HUES6 (cell line): Measurements from ENCODE around the gene TFAP2E.

Source experiments
- H3K27ac ChIP-seq: 2 replicates; pipeline ENCODE4 v1.7.0; 2013; ENCODE audit warnings: low read depth, mild to moderate bottlenecking, low read length, inconsistent platforms
- H3K27me3 ChIP-seq: 2 replicates; pipeline ENCODE4 v1.6.1; 2013; ENCODE audit warnings: low read length; ENCODE audit not compliant: control insufficient read depth, insufficient read depth
- H3K36me3 ChIP-seq: 2 replicates; pipeline ENCODE4 v1.6.1; 2013; ENCODE audit warnings: low read length; ENCODE audit not compliant: control insufficient read depth, insufficient read depth
- H3K4me1 ChIP-seq: 2 replicates; pipeline ENCODE4 v1.6.1; 2013; ENCODE audit warnings: low read length; ENCODE audit not compliant: control insufficient read depth, insufficient read depth
- H3K4me3 ChIP-seq: 2 replicates; pipeline ENCODE4 v1.5.1; 2013; ENCODE audit warnings: low read depth, low read length
- H3K9ac ChIP-seq: one replicate; pipeline ENCODE4 v1.6.1; 2013; ENCODE audit warnings: mild to moderate bottlenecking, low read length
- H3K9me3 ChIP-seq: 2 replicates; pipeline ENCODE4 v1.6.1; 2013; ENCODE audit warnings: low read depth, low read length; ENCODE audit not compliant: control insufficient read depth, insufficient read depth

TFAP2E gene

GRCh38 chr1:35629051-35629450 is 55.9 kb downstream of the TFAP2E start:
- H3K4me1 ChIP-seq = no peaks in the 10 kb centered on the region
- no peak overlapping the region for H3K9ac ChIP-seq
- peaks cover 78% of the 10 kb centered on the region for H3K36me3 ChIP-seq

GRCh38 chr1:35631396-35631795 is 58.3 kb downstream of the TFAP2E start:
- Histone ChIP-seq H3K4me1 (no peaks in the 10 kb centered on the region), H3K36me3 (peaks cover 91% of the 10 kb centered on the region)

More at GRCh38 chr1:35629051-35629450, 55.9 kb downstream of the TFAP2E start:
- Histone ChIP-seq H3K27me3 (no peaks in the 10 kb centered on the region), H3K9me3 (no peaks in the 10 kb centered on the region), H3K4me3 (no peak overlapping the region), H3K27ac (no peak overlapping the region)

GRCh38 chr1:35633547-35633946 is 60.4 kb downstream of the TFAP2E start:
- Histone ChIP-seq H3K4me3 (no peak overlapping the region), H3K4me1 (peaks cover 15% of the 10 kb centered on the region; the same call in 1 of the 2 replicates), H3K9ac (no peak overlapping the region), H3K27ac (no peak overlapping the region), H3K36me3 (peaks cover 83% of the 10 kb centered on the region), H3K27me3 (no peaks in the 10 kb centered on the region), H3K9me3 (no peaks in the 10 kb centered on the region)

More at GRCh38 chr1:35631396-35631795, 58.3 kb downstream of the TFAP2E start:
- Histone ChIP-seq H3K27me3 (no peaks in the 10 kb centered on the region), H3K4me3 (no peak overlapping the region), H3K27ac (no peak overlapping the region), H3K9ac (no peak overlapping the region), H3K9me3 (no peaks in the 10 kb centered on the region)

- Histone ChIP-seq H3K9me3 (peaks cover 12% of the 10 kb centered on the region; the same call in 1 of the 2 replicates), H3K36me3 (peaks cover 47% of the 10 kb centered on the region), H3K27ac (peak overlapping the region; percentile 73; the same call in 1 of the 2 replicates), H3K27me3 (no peaks in the 10 kb centered on the region), H3K4me1 (peaks cover 15% of the 10 kb centered on the region; the same call in 1 of the 2 replicates), H3K4me3 (peak overlapping the region; percentile 48), H3K9ac (no peak overlapping the region)
Measured at GRCh38 chr1:35637401-35637809, 64.3 kb downstream of the TFAP2E start.

- H3K27me3 ChIP-seq = peaks cover 15% of the 10 kb centered on the region; the same call in 1 of the 2 replicates
- peak overlapping the region; percentile 98 for H3K9ac ChIP-seq
- peak overlapping the region; percentile 84 for H3K27ac ChIP-seq
- H3K4me3 ChIP-seq = peak overlapping the region; percentile 87
- H3K9me3 ChIP-seq = peaks cover 12% of the 10 kb centered on the region; the same call in 1 of the 2 replicates
- peaks cover 15% of the 10 kb centered on the region; the same call in 1 of the 2 replicates for H3K4me1 ChIP-seq
- peaks cover 19% of the 10 kb centered on the region for H3K36me3 ChIP-seq
Measured at GRCh38 chr1:35640380-35641232, 67.5 kb downstream of the TFAP2E start.

GRCh38 chr1:35641233-35641866 is 68.2 kb downstream of the TFAP2E start, which contains the start of gene PSMB2:
TSS of gene PSMB2 (minus strand) at chr1:35641526. CDS start at chr1:35641432, 94 bp downstream.
- peaks cover 12% of the 10 kb centered on the region for H3K36me3 ChIP-seq
- peaks cover 12% of the 10 kb centered on the region; the same call in 1 of the 2 replicates for H3K9me3 ChIP-seq
- peaks cover 15% of the 10 kb centered on the region; the same call in 1 of the 2 replicates for H3K4me1 ChIP-seq
- H3K4me3 ChIP-seq = peak within 1 kb of the TSS; percentile 87
- H3K27me3 ChIP-seq = peaks cover 22% of the 10 kb centered on the region; the same call in 1 of the 2 replicates
- peak within 1 kb of the TSS; percentile 98 for H3K9ac ChIP-seq
- H3K27ac ChIP-seq = peak within 1 kb of the TSS; percentile 84

GRCh38 chr1:35642471-35642955 is 69.4 kb downstream of the TFAP2E start:
- no peak overlapping the region for H3K27ac ChIP-seq

GRCh38 chr1:35644204-35644603 is 71.1 kb downstream of the TFAP2E start:
- Histone ChIP-seq H3K27ac (no peak overlapping the region), H3K4me3 (no peak overlapping the region), H3K36me3 (no peaks in the 10 kb centered on the region; the same call in 1 of the 2 replicates), H3K9ac (no peak overlapping the region), H3K4me1 (no peaks in the 10 kb centered on the region), H3K27me3 (peaks cover 28% of the 10 kb centered on the region; the same call in 1 of the 2 replicates), H3K9me3 (peaks cover 12% of the 10 kb centered on the region; the same call in 1 of the 2 replicates)

More at GRCh38 chr1:35642471-35642955, 69.4 kb downstream of the TFAP2E start:
- peaks cover 8% of the 10 kb centered on the region for H3K36me3 ChIP-seq
- peaks cover 26% of the 10 kb centered on the region; the same call in 1 of the 2 replicates for H3K27me3 ChIP-seq
- no peak overlapping the region for H3K9ac ChIP-seq
- H3K4me1 ChIP-seq = peaks cover 8% of the 10 kb centered on the region; the same call in 1 of the 2 replicates
- H3K4me3 ChIP-seq = peak overlapping the region; percentile 87
- peaks cover 12% of the 10 kb centered on the region; the same call in 1 of the 2 replicates for H3K9me3 ChIP-seq
